ENCODE measurements around the gene ZNF578. TPM values are rescaled to one million over a fixed set of nuclear protein-coding genes. Genes with fewer than 3 reads are reported as not detected.
"Not testable (repeated sequence)": the region's sequence is repeated elsewhere in the genome, so short reads cannot be mapped to it uniquely, and the experiment has no call there.

Gene ZNF578
- total RNA-seq, 2 experiments from 2014 or later = 0.95 to 1.2 TPM

GRCh38 chr19:52554216-52554971, 101.0 kb downstream of the ZNF578 start:
- DNase-seq = no peak
- CTCF ChIA-PET = no interaction called here
- Mint-ChIP-seq H3K27ac (no peak overlapping the region), H3K36me3 (ENCODE audit: low read depth) (peaks cover 87% of the 10 kb centered on the region), H3K4me1 (no peaks in the 10 kb centered on the region), H3K27me3 (no peaks in the 10 kb centered on the region), H3K9me3 (peaks cover 64% of the 10 kb centered on the region), H3K4me3 (no peak overlapping the region)
- POLR2A ChIA-PET = no interaction called here

- no peak overlapping the region for H3K27ac Mint-ChIP-seq
- H3K4me3 Mint-ChIP-seq = no peak overlapping the region
- H3K27me3 Mint-ChIP-seq = no peaks in the 10 kb centered on the region
- ChIA-PET CTCF (no interaction called here), POLR2A (no interaction called here)
- H3K4me1 Mint-ChIP-seq = no peaks in the 10 kb centered on the region
- peaks cover 84% of the 10 kb centered on the region for H3K36me3 Mint-ChIP-seq (ENCODE audit: low read depth)
- no peak for DNase-seq
- H3K9me3 Mint-ChIP-seq = peaks cover 73% of the 10 kb centered on the region
Observed at GRCh38 chr19:52557231-52557995, 104.1 kb downstream of the ZNF578 start.

GRCh38 chr19:52558732-52559445, 105.5 kb downstream of the ZNF578 start:
- H3K27ac Mint-ChIP-seq, POLR2A ChIA-PET, H3K4me1 Mint-ChIP-seq, DNase-seq, H3K27me3 Mint-ChIP-seq, CTCF ChIA-PET, H3K4me3 Mint-ChIP-seq: not testable (repeated sequence)
- Mint-ChIP-seq H3K9me3 (peaks cover 67% of the 10 kb centered on the region), H3K36me3 (ENCODE audit: low read depth) (peaks cover 84% of the 10 kb centered on the region)

GRCh38 chr19:52561611-52562010, 108.3 kb downstream of the ZNF578 start:
- POLR2A ChIA-PET, CTCF ChIA-PET: not testable (repeated sequence)
- peaks cover 62% of the 10 kb centered on the region for H3K9me3 Mint-ChIP-seq

More at GRCh38 chr19:52561611-52562010, 108.3 kb downstream of the ZNF578 start:
- not testable (repeated sequence) for H3K27ac Mint-ChIP-seq, H3K4me1 Mint-ChIP-seq, H3K27me3 Mint-ChIP-seq, DNase-seq, H3K4me3 Mint-ChIP-seq
- peaks cover 80% of the 10 kb centered on the region for H3K36me3 Mint-ChIP-seq (ENCODE audit: low read depth)

Other genes starting within 250 kb of the ZNF578 start
- gene ZNF766, start 184.0 kb upstream of the ZNF578 start, total RNA-seq = 10 to 100 TPM; 23.3 to 24.1 TPM
- 10 to 100 TPM; 12.4 to 14.0 TPM for gene ZNF480, start 156.4 kb upstream of the ZNF578 start, total RNA-seq
- 1 to 10 TPM; 1.2 to 1.4 TPM for gene ZNF610, start 117.3 kb upstream of the ZNF578 start, total RNA-seq
- gene ZNF880, start 83.6 kb upstream of the ZNF578 start, total RNA-seq = 10 to 100 TPM; 15.5 to 15.9 TPM
- 10 to 100 TPM; 10.8 to 11.7 TPM for gene ZNF528, start 55.7 kb upstream of the ZNF578 start, total RNA-seq
- not detected for gene ZNF534, start 24.4 kb upstream of the ZNF578 start, total RNA-seq
- gene ZNF808, start 74.1 kb downstream of the ZNF578 start, total RNA-seq = 10 to 100 TPM; 36.7 to 42.6 TPM
- 10 to 100 TPM; 29.7 to 30.5 TPM for gene ZNF701, start 116.7 kb downstream of the ZNF578 start, total RNA-seq
- 10 to 100 TPM; 49.1 to 49.7 TPM for gene ZNF83, start 184.8 kb downstream of the ZNF578 start, total RNA-seq